GM12878 (cell line): ENCODE data around the gene PPP1R12B. TPM values are rescaled to one million over a fixed set of nuclear protein-coding genes. Genes with fewer than 3 reads are reported as not detected.

Experiments used
- ATAC-seq: fragments of 200-7000 bp; cut with Tn5 transposase; 3 replicates; pipeline ENCODE4 v1.9.1; 2020; ENCODE audit warnings: mild to moderate bottlenecking, moderate library complexity
- BruUV-seq: library from RNA; stranded (reverse); fragments of 400-500 nt; replicated peaks from 2 replicates; lab custom pipeline; 2021; lab: Mats Ljungman, UMichigan
- CTCF ChIA-PET: fragments of 300-600 bp; sonication (Branson Sonifier 250); formaldehyde crosslinking; extraction: SDS; loops from one replicate; lab custom pipeline; 2021; ENCODE audit warnings: inconsistent platforms; lab: Yijun Ruan, JAX
- POLR2A ChIA-PET: fragments of 350-600 bp; formaldehyde crosslinking; extraction: SDS; loops from one replicate; lab custom pipeline; 2021; ENCODE audit warnings: inconsistent platforms; lab: Charles Lee
- RAD21 ChIA-PET: fragments of 300-600 bp; sonication (Branson Sonifier 250); formaldehyde crosslinking; loops from one replicate; lab custom pipeline; 2023; ENCODE audit warnings: antibody characterized with exemption; ENCODE audit not compliant: unreplicated experiment; lab: Charles Lee
- SMC1A ChIA-PET: fragments of 300-600 bp; sonication (Branson Sonifier 250); formaldehyde crosslinking; loops from one replicate; lab custom pipeline; 2023; ENCODE audit not compliant: unreplicated experiment, uncharacterized antibody; lab: Charles Lee
- DNase-seq: peaks from one replicate; pipeline ENCODE4 v3.0.0-alpha.2; 2011; ENCODE audit warnings: low read depth, low spot score
- FAIRE-seq: peaks from 3 replicates; lab custom pipeline; 2011; peaks lifted over from hg19 to GRCh38; lab: Jason Lieb, UNC
- H2AFZ ChIP-seq: 2 replicates; pipeline ENCODE4 v1.6.0; 2011; ENCODE audit warnings: low read depth, low read length, control low read depth; ENCODE audit not compliant: control insufficient read depth
- H3K27ac ChIP-seq: 2 replicates; pipeline ENCODE4 v1.5.1; 2011; ENCODE audit warnings: control low read depth; ENCODE audit not compliant: control insufficient read depth, insufficient read depth
- H3K27me3 ChIP-seq, 2 experiments: replicated peaks in 1 of 2; 2 replicates each; pipeline versions ENCODE4 v1.6.0 to v1.6.1; 2011; ENCODE audit warnings: low read length in 1 of 2; ENCODE audit not compliant: control insufficient read depth in 2 of 2, insufficient read depth in 2 of 2
- H3K36me3 ChIP-seq, 2 experiments: 2 replicates each; pipeline ENCODE4 v1.5.1; 2011; ENCODE audit warnings: low read length in 1 of 2; ENCODE audit not compliant: control insufficient read depth in 2 of 2, insufficient read depth in 2 of 2
- H3K4me1 ChIP-seq: 2 replicates; pipeline ENCODE4 v1.6.1; 2011; ENCODE audit warnings: mild to moderate bottlenecking, low read length, moderate library complexity, mixed read lengths; ENCODE audit not compliant: control insufficient read depth, insufficient read depth
- H3K4me2 ChIP-seq: 2 replicates; pipeline ENCODE4 v1.6.0; 2011; ENCODE audit warnings: control low read depth; ENCODE audit not compliant: control insufficient read depth, insufficient read depth
- H3K4me3 ChIP-seq: fragments of 200-600 bp; sonication (generic); 2 replicates; pipeline ENCODE4 v1.5.1; 2016
- H3K79me2 ChIP-seq: 2 replicates; pipeline ENCODE4 v1.6.0; 2011; ENCODE audit warnings: low read length; ENCODE audit not compliant: control insufficient read depth, insufficient read depth
- H3K9ac ChIP-seq: 2 replicates; pipeline ENCODE4 v1.8.0; 2011; ENCODE audit warnings: low read length, control low read depth, mixed read lengths; ENCODE audit not compliant: control insufficient read depth, insufficient read depth
- H3K9me3 ChIP-seq: replicated peaks from 3 replicates; pipeline ENCODE4 v1.5.1; 2011; ENCODE audit warnings: mild to moderate bottlenecking, low read length; ENCODE audit not compliant: control insufficient read depth, insufficient read depth
- H4K20me1 ChIP-seq: 2 replicates; pipeline ENCODE4 v1.6.0; 2011; ENCODE audit not compliant: control insufficient read depth, insufficient read depth
- ATF3 ChIP-seq: IDR thresholded peaks from 2 replicates; pipeline ENCODE4 v1.6.1; 2011; ENCODE audit warnings: low read depth, mild to moderate bottlenecking, low read length, moderate library complexity, borderline replicate concordance; ENCODE audit errors: extremely low read depth
- BACH1 ChIP-seq: fragments of 450-650 bp; IDR thresholded peaks from 2 replicates; pipeline ENCODE4 v1.6.1; 2017; ENCODE audit warnings: mild to moderate bottlenecking, borderline replicate concordance
- DPF2 ChIP-seq: fragments of 450-650 bp; IDR thresholded peaks from 2 replicates; pipeline ENCODE4 v1.6.1; 2017; ENCODE audit warnings: mild to moderate bottlenecking
- JUNB ChIP-seq: IDR thresholded peaks from 2 replicates; pipeline ENCODE4 v1.6.1; 2016; ENCODE audit warnings: antibody characterized with exemption, mild to moderate bottlenecking
- NR2C1 ChIP-seq: fragments of 450-650 bp; IDR thresholded peaks from 2 replicates; pipeline ENCODE4 v1.6.1; 2017; ENCODE audit warnings: antibody characterized with exemption, mild to moderate bottlenecking, moderate library complexity
- SMC3 ChIP-seq: IDR thresholded peaks from 2 replicates; pipeline ENCODE4 v1.6.1; 2011; ENCODE audit warnings: low read length, improper control_type of control experiment, borderline replicate concordance
- SREBF2 ChIP-seq: IDR thresholded peaks from 2 replicates; pipeline ENCODE4 v1.6.1; 2012; ENCODE audit warnings: mild to moderate bottlenecking, low read length
- TCF12 ChIP-seq: IDR thresholded peaks from 2 replicates; pipeline ENCODE4 v1.6.1; 2011; ENCODE audit warnings: low read depth, mild to moderate bottlenecking, low read length
- YBX1 ChIP-seq: fragments of 450-650 bp; IDR thresholded peaks from 2 replicates; pipeline ENCODE4 v1.6.1; 2016; ENCODE audit warnings: antibody characterized with exemption
- ZNF217 ChIP-seq: fragments of 450-650 bp; IDR thresholded peaks from 2 replicates; pipeline ENCODE4 v1.6.1; 2017; ENCODE audit warnings: antibody characterized with exemption, mild to moderate bottlenecking
- ZNF274 ChIP-seq: IDR thresholded peaks from one replicate; pipeline ENCODE4 v1.8.0; 2011; ENCODE audit not compliant: insufficient read length, insufficient read depth
- WGBS: methylation state at CpG from one replicate; pipeline ENCODE4 v1.1.6; 2016; ENCODE audit warnings: low lambda C conversion rate; ENCODE audit not compliant: insufficient replicate concordance, insufficient coverage; ENCODE audit errors: missing lambda C conversion rate; 5-methylcytosine and 5-hydroxymethylcytosine counted together
- in situ Hi-C: fragments of 300-500 bp; cut with MboI; formaldehyde crosslinking; loops from 9 replicates; pipeline ENCODE4 v1.14.3; 2018; ENCODE audit warnings: mixed read lengths
- intact Hi-C: fragments of 100-400 bp; cut with micrococcal nuclease; formaldehyde crosslinking; loops from one replicate; pipeline ENCODE4 v1.14.2; 2022; ENCODE audit not compliant: unreplicated experiment
- polyA plus RNA-seq, 11 experiments: library from polyadenylated mRNA; depleted of rRNA in 4 of 11; unstranded in 6 of 11; stranded (reverse) in 5 of 11; fragments of >200 nt; fragmentation: Nextera tagmentation in 4 of 11; fragmentation: Illumina TruSeq in 1 of 11; extraction: Ambion mirVana in 4 of 11; extraction: Trizol in 1 of 11; gene quantifications; 1 replicate in 1 of 11; 2 replicates in 10 of 11; pipeline versions ENCODE4 v1.2.1 to v1.2.3, GENCODE V29; 2011 to 2016; ENCODE audit warnings: inconsistent platforms in 2 of 11, missing spikeins in 2 of 11, low read depth in 1 of 11
- total RNA-seq, 4 experiments: library from RNA; depleted of rRNA in 3 of 4; stranded (reverse); fragments of >200 nt in 3 of 4; fragmentation: Illumina TruSeq in 1 of 4; extraction: Trizol in 1 of 4; gene quantifications; 2 replicates each; pipeline versions ENCODE4 v1.2.1 to v1.2.3, GENCODE V29; 2013 to 2021
- TF ChIP-seq, protein P1 (sequence below): IDR thresholded peaks from 2 replicates; pipeline ENCODE4 v1.6.1; 2012; ENCODE audit warnings: low read depth, low read length, improper control_type of control experiment

Gene PPP1R12B
- total and polyA plus RNA-seq, 10 of the 15 experiments (the other 5 are each of a cell fraction or from before 2014, with no cell fraction given) = 0.29 to 9.4 (median 4.7) TPM

GRCh38 chr1:202572867-202573266, 224.4 kb downstream of the PPP1R12B start:
- Histone ChIP-seq H3K36me3 (no peaks in the 10 kb centered on the region), H2AFZ (no peak overlapping the region), H4K20me1 (no peaks in the 10 kb centered on the region; the same call in 1 of the 2 replicates), H3K4me2 (no peak overlapping the region), H3K4me1 (no peaks in the 10 kb centered on the region), H3K9me3 (no peaks in the 10 kb centered on the region), H3K9ac (no peak overlapping the region), H3K27me3 (no peaks in the 10 kb centered on the region), H3K79me2 (no peaks in the 10 kb centered on the region), H3K27ac (no peak overlapping the region), H3K4me3 (no peak overlapping the region)
- no peak for DNase-seq
- FAIRE-seq = no peak
- POLR2A ChIA-PET = no interaction called here
- intact Hi-C loops (loop anchor here (5.0 to 10.0 kb wide), 2 partner anchors 106 to 142 kb away; partner anchors contain the start of gene SYT2), in situ Hi-C loops (loop anchor here (5.0 kb wide), 1 partner anchor 61 kb away; no protein-coding TSS in a partner anchor)
- BruUV-seq = no TSS peak
- SMC1A ChIA-PET = interaction anchor here (1.5 to 9.8 kb wide), 8 partner anchors 11 to 147 kb away, joined by 4 to 173 read pairs (median 11); no protein-coding TSS in a partner anchor
- no peak for ATAC-seq
- no peak for TF ChIP-seq YBX1
- TF ChIP-seq ZNF274 = no peak
- TF ChIP-seq JUNB = no peak
- no peak for TF ChIP-seq SMC3
- TF ChIP-seq SREBF2 = no peak
- no peak for TF ChIP-seq ZNF217
- no peak for TF ChIP-seq DPF2
- no peak for TF ChIP-seq BACH1
- TF ChIP-seq, protein P1, sequence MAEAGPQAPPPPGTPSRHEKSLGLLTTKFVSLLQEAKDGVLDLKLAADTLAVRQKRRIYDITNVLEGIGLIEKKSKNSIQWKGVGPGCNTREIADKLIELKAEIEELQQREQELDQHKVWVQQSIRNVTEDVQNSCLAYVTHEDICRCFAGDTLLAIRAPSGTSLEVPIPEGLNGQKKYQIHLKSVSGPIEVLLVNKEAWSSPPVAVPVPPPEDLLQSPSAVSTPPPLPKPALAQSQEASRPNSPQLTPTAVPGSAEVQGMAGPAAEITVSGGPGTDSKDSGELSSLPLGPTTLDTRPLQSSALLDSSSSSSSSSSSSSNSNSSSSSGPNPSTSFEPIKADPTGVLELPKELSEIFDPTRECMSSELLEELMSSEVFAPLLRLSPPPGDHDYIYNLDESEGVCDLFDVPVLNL = no peak
- TF ChIP-seq ATF3 = no peak
- no peak for TF ChIP-seq TCF12
- no peak for TF ChIP-seq NR2C1
- CTCF ChIA-PET = interaction anchor here (1.1 to 9.9 kb wide), 17 partner anchors 10 to 259 kb away, joined by 3 to 189 read pairs (median 7); partner anchors contain the start of gene UBE2T
- 100% methylated on average over 1 of the region's 1 CpG for WGBS
- RAD21 ChIA-PET = interaction anchor here (1.2 to 4.5 kb wide), 4 partner anchors 13 to 147 kb away, joined by 4 to 16 read pairs (median 8); no protein-coding TSS in a partner anchor
